ENCODE measurements around the gene TMCC3. TPM values are rescaled to one million over a fixed set of nuclear protein-coding genes. Genes with fewer than 3 reads are reported as not detected.

TMCC3 gene
- total RNA-seq, 5 donors from 2014 or later (not counting 1 experiment from before 2014, with no cell fraction given) = 0.30 to 2.8 (median 0.95) TPM

GRCh38 chr12:94633401-94633800 is 17.0 kb downstream of the TMCC3 start:
- Histone ChIP-seq H3K4me1 (ENCODE audit: control insufficient read depth in 1 of 2, extremely low read depth in 1 of 2, insufficient read depth in 2 of 2, low read length in 2 of 2) (no peaks in the 10 kb centered on the region), H3K4me3 (ENCODE audit: control insufficient read depth in 1 of 2, extremely low read depth in 1 of 2, low read length in 1 of 2) (no peak overlapping the region), H3K36me3 (ENCODE audit: control insufficient read depth in 2 of 2, extremely low read depth in 1 of 2, insufficient read depth in 1 of 2, low read length in 1 of 2) (no peaks in the 10 kb centered on the region), H3K27me3 (replicated peaks in 1 of 2; ENCODE audit: control insufficient read depth in 2 of 2, extremely low read depth in 1 of 2, insufficient read depth in 2 of 2, low read length in 1 of 2) (no peaks in the 10 kb centered on the region), H3K27ac (ENCODE audit: low read length) (no peak overlapping the region), H3K9me3 (no peaks in the 10 kb centered on the region)
- DNase-seq (no peak), ATAC-seq (replicated peaks in 1 of 4) (no peak)
- Mint-ChIP-seq H3K27ac (no peak overlapping the region), H3K4me3 (no peak overlapping the region), H3K27me3 (no peaks in the 10 kb centered on the region), H3K4me1 (no peaks in the 10 kb centered on the region), H3K9me3 (no peaks in the 10 kb centered on the region), H3K36me3 (no peaks in the 10 kb centered on the region)
- WGBS (ENCODE audit: insufficient coverage) = no CpG with 5 or more reads among the region's 1 CpG
- ChIA-PET POLR2A (no interaction called here), CTCF (no interaction called here)

DNA sequence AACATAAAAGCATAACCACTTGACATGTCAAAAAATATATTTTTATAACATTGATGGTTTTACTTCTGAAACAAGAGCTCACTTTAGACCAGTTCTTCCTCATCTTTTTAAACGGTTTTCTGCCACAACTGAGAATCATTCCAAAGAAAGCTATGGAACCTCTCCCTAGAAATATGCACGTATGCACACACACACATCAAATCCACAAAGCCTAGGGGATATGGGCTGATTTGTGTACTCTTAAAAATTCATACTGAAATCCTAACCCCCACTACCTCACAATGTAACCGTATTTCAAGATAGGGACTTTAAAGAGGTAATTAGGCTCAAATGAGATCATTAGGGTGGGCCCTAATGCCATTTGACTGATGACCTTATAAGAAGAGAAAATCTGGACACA is 19.3 kb downstream of the TMCC3 start:
- Mint-ChIP-seq H3K4me3 (no peak overlapping the region), H3K36me3 (no peaks in the 10 kb centered on the region), H3K27ac (no peak overlapping the region), H3K27me3 (no peaks in the 10 kb centered on the region), H3K9me3 (no peaks in the 10 kb centered on the region), H3K4me1 (no peaks in the 10 kb centered on the region)
- Histone ChIP-seq H3K4me1 (ENCODE audit: control insufficient read depth in 1 of 2, extremely low read depth in 1 of 2, insufficient read depth in 2 of 2, low read length in 2 of 2) (no peaks in the 10 kb centered on the region), H3K36me3 (ENCODE audit: control insufficient read depth in 2 of 2, extremely low read depth in 1 of 2, insufficient read depth in 1 of 2, low read length in 1 of 2) (no peaks in the 10 kb centered on the region), H3K27ac (ENCODE audit: low read length) (no peak overlapping the region), H3K4me3 (ENCODE audit: control insufficient read depth in 1 of 2, extremely low read depth in 1 of 2, low read length in 1 of 2) (no peak overlapping the region), H3K9me3 (no peaks in the 10 kb centered on the region), H3K27me3 (replicated peaks in 1 of 2; ENCODE audit: control insufficient read depth in 2 of 2, extremely low read depth in 1 of 2, insufficient read depth in 2 of 2, low read length in 1 of 2) (no peaks in the 10 kb centered on the region)
- ChIA-PET CTCF (interaction anchor here in 1 of 2 donors (0.6 kb wide), 1 partner anchor 51 kb away, joined by 3 read pairs; no protein-coding TSS in a partner anchor), POLR2A (no interaction called here)
- WGBS (ENCODE audit: insufficient coverage) = no CpG with 5 or more reads among the region's 3 CpGs
- DNase-seq = no peak
- ATAC-seq (replicated peaks in 1 of 4) = no peak

DNA sequence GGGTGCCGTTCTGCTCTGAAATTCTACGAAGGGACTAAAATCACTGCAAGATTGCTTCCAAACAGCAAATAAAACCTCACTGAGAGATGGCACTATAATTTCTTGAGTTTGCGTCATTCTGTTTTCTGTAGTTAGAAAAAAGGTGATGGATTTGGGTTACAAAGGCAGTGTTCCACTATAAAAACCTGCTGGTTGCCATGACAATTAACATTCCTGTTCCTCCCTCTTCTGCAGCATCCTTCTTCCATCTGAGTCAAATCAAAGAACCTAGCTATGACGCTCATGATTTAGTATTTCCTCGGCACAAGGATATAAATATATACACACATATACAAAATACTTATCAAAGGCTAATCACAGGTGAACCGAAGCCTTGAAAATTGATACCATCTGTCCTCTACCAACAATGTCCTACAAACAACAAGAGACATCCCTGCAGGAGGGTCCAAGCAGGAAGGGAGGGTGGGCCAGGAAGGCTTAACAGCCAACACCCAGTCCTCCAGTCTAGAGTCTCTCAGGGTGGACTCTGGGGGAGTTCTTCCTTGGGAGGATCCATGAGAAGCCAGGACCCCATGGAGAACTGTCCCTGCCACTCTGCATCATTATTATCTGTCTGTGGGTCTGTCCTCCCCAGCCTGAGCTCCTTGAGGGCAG is 21.4 kb downstream of the TMCC3 start:
- no peak for ATAC-seq (replicated peaks in 1 of 4)
- no peaks in the 10 kb centered on the region for H3K4me1 ChIP-seq (ENCODE audit: control insufficient read depth in 1 of 2, extremely low read depth in 1 of 2, insufficient read depth in 2 of 2, low read length in 2 of 2)
- 100% methylated on average over 2 of the region's 6 CpGs for WGBS (ENCODE audit: insufficient coverage)
- POLR2A ChIA-PET = no interaction called here
- no peaks in the 10 kb centered on the region for H3K9me3 Mint-ChIP-seq
- H3K27ac Mint-ChIP-seq = no peak overlapping the region
- H3K36me3 Mint-ChIP-seq = no peaks in the 10 kb centered on the region
- CTCF ChIA-PET = interaction anchor here in 1 of 2 donors (0.9 kb wide), 1 partner anchor 10 kb away, joined by 3 read pairs; no protein-coding TSS in a partner anchor
- H3K27me3 ChIP-seq (replicated peaks in 1 of 2; ENCODE audit: control insufficient read depth in 2 of 2, extremely low read depth in 1 of 2, insufficient read depth in 2 of 2, low read length in 1 of 2) = no peaks in the 10 kb centered on the region
- H3K36me3 ChIP-seq (ENCODE audit: control insufficient read depth in 2 of 2, extremely low read depth in 1 of 2, insufficient read depth in 1 of 2, low read length in 1 of 2) = no peaks in the 10 kb centered on the region
- H3K4me3 Mint-ChIP-seq = no peak overlapping the region
- DNase-seq = no peak
- H3K27ac ChIP-seq (ENCODE audit: low read length) = no peak overlapping the region
- no peak overlapping the region for H3K4me3 ChIP-seq (ENCODE audit: control insufficient read depth in 1 of 2, extremely low read depth in 1 of 2, low read length in 1 of 2)
- no peaks in the 10 kb centered on the region for H3K4me1 Mint-ChIP-seq
- no peaks in the 10 kb centered on the region for H3K9me3 ChIP-seq
- H3K27me3 Mint-ChIP-seq = no peaks in the 10 kb centered on the region

DNA sequence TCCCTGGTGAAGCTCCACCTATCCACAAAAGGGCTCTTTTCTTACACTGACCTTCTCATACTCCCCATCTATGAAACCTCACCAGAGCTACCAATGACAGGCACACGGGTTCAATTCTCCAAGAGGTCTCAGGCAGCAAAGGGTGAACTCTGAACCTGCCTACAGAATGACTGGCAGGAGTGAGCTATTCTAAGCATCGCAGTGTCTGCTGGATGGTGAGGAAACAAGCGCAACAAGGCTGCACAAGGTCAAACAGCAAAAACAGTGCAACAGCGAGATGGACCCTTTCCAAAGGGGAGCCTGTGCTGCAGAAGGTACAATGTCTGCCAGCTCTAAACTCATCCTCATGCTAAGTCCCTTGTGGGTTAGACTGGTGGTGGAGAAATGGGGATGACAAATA is 22.0 kb downstream of the TMCC3 start:
- POLR2A ChIA-PET = no interaction called here
- no peak for DNase-seq
- no peak overlapping the region for H3K27ac ChIP-seq (ENCODE audit: low read length)
- Mint-ChIP-seq H3K4me3 (no peak overlapping the region), H3K36me3 (no peaks in the 10 kb centered on the region), H3K27ac (no peak overlapping the region), H3K4me1 (no peaks in the 10 kb centered on the region), H3K27me3 (no peaks in the 10 kb centered on the region), H3K9me3 (no peaks in the 10 kb centered on the region)
- CTCF ChIA-PET = interaction anchor here in 1 of 2 donors (0.9 kb wide), 1 partner anchor 10 kb away, joined by 3 read pairs; no protein-coding TSS in a partner anchor
- no peaks in the 10 kb centered on the region for H3K27me3 ChIP-seq (replicated peaks in 1 of 2; ENCODE audit: control insufficient read depth in 2 of 2, extremely low read depth in 1 of 2, insufficient read depth in 2 of 2, low read length in 1 of 2)
- 100% methylated on average over 3 of the region's 4 CpGs for WGBS (ENCODE audit: insufficient coverage)
- no peaks in the 10 kb centered on the region for H3K36me3 ChIP-seq (ENCODE audit: control insufficient read depth in 2 of 2, extremely low read depth in 1 of 2, insufficient read depth in 1 of 2, low read length in 1 of 2)
- no peaks in the 10 kb centered on the region for H3K4me1 ChIP-seq (ENCODE audit: control insufficient read depth in 1 of 2, extremely low read depth in 1 of 2, insufficient read depth in 2 of 2, low read length in 2 of 2)
- H3K9me3 ChIP-seq = no peaks in the 10 kb centered on the region
- H3K4me3 ChIP-seq (ENCODE audit: control insufficient read depth in 1 of 2, extremely low read depth in 1 of 2, low read length in 1 of 2) = no peak overlapping the region
- ATAC-seq (replicated peaks in 1 of 4) = no peak

GRCh38 chr12:94625531-94625930 is 24.8 kb downstream of the TMCC3 start:
- H3K27ac Mint-ChIP-seq = no peak overlapping the region
- Histone ChIP-seq H3K4me3 (ENCODE audit: control insufficient read depth in 1 of 2, extremely low read depth in 1 of 2, low read length in 1 of 2) (no peak overlapping the region), H3K36me3 (ENCODE audit: control insufficient read depth in 2 of 2, extremely low read depth in 1 of 2, insufficient read depth in 1 of 2, low read length in 1 of 2) (no peaks in the 10 kb centered on the region), H3K27ac (ENCODE audit: low read length) (no peak overlapping the region), H3K9me3 (no peaks in the 10 kb centered on the region), H3K4me1 (ENCODE audit: control insufficient read depth in 1 of 2, extremely low read depth in 1 of 2, insufficient read depth in 2 of 2, low read length in 2 of 2) (peaks cover 0 to 4% of the 10 kb centered on the region in 2 experiments), H3K27me3 (replicated peaks in 1 of 2; ENCODE audit: control insufficient read depth in 2 of 2, extremely low read depth in 1 of 2, insufficient read depth in 2 of 2, low read length in 1 of 2) (no peaks in the 10 kb centered on the region)
- H3K9me3 Mint-ChIP-seq = no peaks in the 10 kb centered on the region
- H3K4me1 Mint-ChIP-seq = peaks cover 16 to 17% (median 17%) of the 10 kb centered on the region in 3 donors
- no peak for DNase-seq
- no peak for ATAC-seq (replicated peaks in 1 of 4)
- POLR2A ChIA-PET = no interaction called here
- no peak overlapping the region for H3K4me3 Mint-ChIP-seq
- no peaks in the 10 kb centered on the region for H3K36me3 Mint-ChIP-seq
- 95% methylated on average over 3 of the region's 6 CpGs for WGBS (ENCODE audit: insufficient coverage)
- no peaks in the 10 kb centered on the region for H3K27me3 Mint-ChIP-seq
- CTCF ChIA-PET = no interaction called here

GRCh38 chr12:94623161-94623920 is 27.0 kb downstream of the TMCC3 start:
- Histone ChIP-seq H3K36me3 (ENCODE audit: control insufficient read depth in 2 of 2, extremely low read depth in 1 of 2, insufficient read depth in 1 of 2, low read length in 1 of 2) (no peaks in the 10 kb centered on the region), H3K27me3 (replicated peaks in 1 of 2; ENCODE audit: control insufficient read depth in 2 of 2, extremely low read depth in 1 of 2, insufficient read depth in 2 of 2, low read length in 1 of 2) (no peaks in the 10 kb centered on the region), H3K27ac (ENCODE audit: low read length) (no peak overlapping the region), H3K9me3 (no peaks in the 10 kb centered on the region), H3K4me1 (ENCODE audit: control insufficient read depth in 1 of 2, extremely low read depth in 1 of 2, insufficient read depth in 2 of 2, low read length in 2 of 2) (peaks cover 0 to 4% of the 10 kb centered on the region in 2 experiments), H3K4me3 (ENCODE audit: control insufficient read depth in 1 of 2, extremely low read depth in 1 of 2, low read length in 1 of 2) (no peak overlapping the region)
- H3K4me1 Mint-ChIP-seq = peaks cover 16 to 21% (median 21%) of the 10 kb centered on the region in 3 donors
- no peaks in the 10 kb centered on the region for H3K9me3 Mint-ChIP-seq
- CTCF ChIA-PET = interaction anchor here (0.6 to 0.8 kb wide), 2 partner anchors 75 to 347 kb away, joined by 3 read pairs; no protein-coding TSS in a partner anchor
- no peak for DNase-seq
- POLR2A ChIA-PET = interaction anchor here in 1 of 2 donors (0.6 kb wide), 2 partner anchors 12 to 535 kb away, joined by 3 to 9 read pairs; no protein-coding TSS in a partner anchor
- WGBS (ENCODE audit: insufficient coverage) = 90% methylated on average over 9 of the region's 11 CpGs
- no peak for ATAC-seq (replicated peaks in 1 of 4)
- no peaks in the 10 kb centered on the region for H3K36me3 Mint-ChIP-seq
- no peaks in the 10 kb centered on the region for H3K27me3 Mint-ChIP-seq
- H3K4me3 Mint-ChIP-seq = no peak overlapping the region
- H3K27ac Mint-ChIP-seq = no peak overlapping the region

Measured in T-cell (primary cell).